Measurements from ENCODE around the gene TRMT1.

The TRMT1 gene

GRCh38 chr19:13092606-13093235 lies 23.8 kb downstream of the TRMT1 start:
- in situ Hi-C loops (cut with HindIII; ENCODE audit: low sequenced_read_pairs) = no loop called here

GRCh38 chr19:13092158-13092543 lies 24.4 kb downstream of the TRMT1 start:
- in situ Hi-C loops (cut with HindIII; ENCODE audit: low sequenced_read_pairs) = no loop called here

- in situ Hi-C loops (cut with HindIII; ENCODE audit: low sequenced_read_pairs) = no loop called here
Observed at GRCh38 chr19:13091400-13092157, 25.0 kb downstream of the TRMT1 start.

- in situ Hi-C loops (cut with HindIII; ENCODE audit: low sequenced_read_pairs) = no loop called here
Observed at GRCh38 chr19:13090511-13091231, 25.9 kb downstream of the TRMT1 start.

GRCh38 chr19:13089857-13090507 lies 26.6 kb downstream of the TRMT1 start:
- in situ Hi-C loops (cut with HindIII; ENCODE audit: low sequenced_read_pairs) = no loop called here

GRCh38 chr19:13089139-13089856 lies 27.2 kb downstream of the TRMT1 start:
- in situ Hi-C loops (cut with HindIII; ENCODE audit: low sequenced_read_pairs) = no loop called here

- in situ Hi-C loops (cut with HindIII; ENCODE audit: low sequenced_read_pairs) = no loop called here
Observed at GRCh38 chr19:13087795-13088537, 28.6 kb downstream of the TRMT1 start.

- in situ Hi-C loops (cut with HindIII; ENCODE audit: low sequenced_read_pairs) = no loop called here
Observed at GRCh38 chr19:13087295-13087694, 29.2 kb downstream of the TRMT1 start.

- in situ Hi-C loops (cut with HindIII; ENCODE audit: low sequenced_read_pairs) = no loop called here
Observed at GRCh38 chr19:13086341-13086740, 30.2 kb downstream of the TRMT1 start.

- in situ Hi-C loops (cut with HindIII; ENCODE audit: low sequenced_read_pairs) = no loop called here
Observed at GRCh38 chr19:13085666-13086065, 30.9 kb downstream of the TRMT1 start.

GRCh38 chr19:13083627-13084026 lies 32.9 kb downstream of the TRMT1 start:
- in situ Hi-C loops (cut with HindIII; ENCODE audit: low sequenced_read_pairs) = loop anchor here (5.0 kb wide), 1 partner anchor 46 kb away; no protein-coding TSS in a partner anchor

GRCh38 chr19:13083008-13083404 lies 33.5 kb downstream of the TRMT1 start:
- in situ Hi-C loops (cut with HindIII; ENCODE audit: low sequenced_read_pairs) = loop anchor here (5.0 kb wide), 1 partner anchor 46 kb away; no protein-coding TSS in a partner anchor

- in situ Hi-C loops (cut with HindIII; ENCODE audit: low sequenced_read_pairs) = loop anchor here (5.0 kb wide), 1 partner anchor 45 kb away; no protein-coding TSS in a partner anchor
Observed at GRCh38 chr19:13082192-13083007, 34.1 kb downstream of the TRMT1 start.

- in situ Hi-C loops (cut with HindIII; ENCODE audit: low sequenced_read_pairs) = no loop called here
Observed at GRCh38 chr19:13079542-13079986, 37.0 kb downstream of the TRMT1 start.

GRCh38 chr19:13078897-13079541 lies 37.5 kb downstream of the TRMT1 start:
- in situ Hi-C loops (cut with HindIII; ENCODE audit: low sequenced_read_pairs) = no loop called here

- in situ Hi-C loops (cut with HindIII; ENCODE audit: low sequenced_read_pairs) = no loop called here
Observed at GRCh38 chr19:13078381-13078780, 38.2 kb downstream of the TRMT1 start.

GRCh38 chr19:13077240-13077639 lies 39.3 kb downstream of the TRMT1 start:
- in situ Hi-C loops (cut with HindIII; ENCODE audit: low sequenced_read_pairs) = no loop called here

- in situ Hi-C loops (cut with HindIII; ENCODE audit: low sequenced_read_pairs) = no loop called here
Observed at GRCh38 chr19:13076787-13077186, 39.8 kb downstream of the TRMT1 start.
